ENCODE measurements around the gene FOXP1.

The FOXP1 gene

GRCh38 chr3:70992562-70993204 is 590.8 kb downstream of the FOXP1 start:
- no peak overlapping the region for H3K4me3 ChIP-seq (replicated peaks in 1 of 2; ENCODE audit: low read depth in 2 of 2, low read length in 2 of 2)
- DNase-seq (ENCODE audit: low read depth in 2 of 2) = peak in 1 of 2 donors; percentile 70
- no peak for TF ChIP-seq CTCF (IDR thresholded peaks at IDR 0.05; ENCODE audit: low read depth, low read length)

- DNase-seq (ENCODE audit: low read depth in 2 of 2) = no peak
- no peak for TF ChIP-seq CTCF (IDR thresholded peaks at IDR 0.05; ENCODE audit: low read depth, low read length)
- H3K4me3 ChIP-seq (replicated peaks in 1 of 2; ENCODE audit: low read depth in 2 of 2, low read length in 2 of 2) = no peak overlapping the region
These were observed 591.4 kb downstream of the FOXP1 start for GRCh38 chr3:70992131-70992530.

GRCh38 chr3:70990723-70991122 is 592.8 kb downstream of the FOXP1 start:
- no peak for TF ChIP-seq CTCF (IDR thresholded peaks at IDR 0.05; ENCODE audit: low read depth, low read length)
- H3K4me3 ChIP-seq (replicated peaks in 1 of 2; ENCODE audit: low read depth in 2 of 2, low read length in 2 of 2) = no peak overlapping the region
- peak in 1 of 2 donors; percentile 58 for DNase-seq (ENCODE audit: low read depth in 2 of 2)

GRCh38 chr3:70990185-70990584 is 593.3 kb downstream of the FOXP1 start:
- H3K4me3 ChIP-seq (replicated peaks in 1 of 2; ENCODE audit: low read depth in 2 of 2, low read length in 2 of 2) = no peak overlapping the region
- DNase-seq (ENCODE audit: low read depth in 2 of 2) = no peak
- no peak for TF ChIP-seq CTCF (IDR thresholded peaks at IDR 0.05; ENCODE audit: low read depth, low read length)

- peak; percentile 82 to 86 for DNase-seq (ENCODE audit: low read depth in 2 of 2)
- TF ChIP-seq CTCF (IDR thresholded peaks at IDR 0.05; ENCODE audit: low read depth, low read length) = no peak
- H3K4me3 ChIP-seq (replicated peaks in 1 of 2; ENCODE audit: low read depth in 2 of 2, low read length in 2 of 2) = no peak overlapping the region
These were observed 594.4 kb downstream of the FOXP1 start for GRCh38 chr3:70989174-70989573.

GRCh38 chr3:70988111-70988510 is 595.4 kb downstream of the FOXP1 start:
- no peak for TF ChIP-seq CTCF (IDR thresholded peaks at IDR 0.05; ENCODE audit: low read depth, low read length)
- H3K4me3 ChIP-seq (replicated peaks in 1 of 2; ENCODE audit: low read depth in 2 of 2, low read length in 2 of 2) = no peak overlapping the region
- DNase-seq (ENCODE audit: low read depth in 2 of 2) = no peak

- DNase-seq (ENCODE audit: low read depth in 2 of 2) = no peak
- TF ChIP-seq CTCF (IDR thresholded peaks at IDR 0.05; ENCODE audit: low read depth, low read length) = no peak
- H3K4me3 ChIP-seq (replicated peaks in 1 of 2; ENCODE audit: low read depth in 2 of 2, low read length in 2 of 2) = no peak overlapping the region
These were observed 598.0 kb downstream of the FOXP1 start for GRCh38 chr3:70985572-70985971.

Measured in cardiac fibroblast (primary cell).